ENCODE results near the gene ANO2.

The ANO2 gene

DNA sequence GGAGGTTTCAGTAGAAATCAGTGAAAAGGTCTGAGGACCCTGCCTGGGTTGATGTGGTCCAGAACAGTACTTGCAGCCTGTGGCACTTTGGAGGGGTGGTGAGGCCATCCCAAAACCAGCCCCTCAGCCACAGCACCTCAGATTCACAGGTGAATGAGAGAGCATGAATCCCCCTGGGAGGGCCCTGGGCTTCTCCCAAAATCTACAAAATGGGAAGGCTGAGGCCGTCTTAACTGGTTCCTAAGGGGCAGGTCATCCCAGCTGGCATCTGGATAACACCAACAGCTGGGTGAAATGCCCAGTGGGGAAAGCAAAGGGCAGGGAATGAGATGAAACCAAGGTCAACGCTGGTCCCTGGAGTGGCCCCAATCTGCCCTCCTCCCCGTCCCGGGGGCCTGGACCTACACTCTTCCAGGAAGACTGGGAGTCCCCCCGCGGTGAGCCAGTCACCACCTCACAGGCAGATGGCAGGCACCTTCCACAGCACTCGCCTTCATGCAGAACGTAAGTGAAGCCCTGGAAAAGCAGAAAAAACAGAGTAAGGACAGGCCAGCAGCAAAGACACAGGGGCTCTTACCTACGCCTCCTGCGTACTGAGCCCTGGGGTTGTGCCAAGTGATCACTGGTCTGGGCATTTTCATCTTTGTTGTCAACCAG is 26.3 kb upstream of the ANO2 start:
- TF ChIP-seq, protein P1, sequence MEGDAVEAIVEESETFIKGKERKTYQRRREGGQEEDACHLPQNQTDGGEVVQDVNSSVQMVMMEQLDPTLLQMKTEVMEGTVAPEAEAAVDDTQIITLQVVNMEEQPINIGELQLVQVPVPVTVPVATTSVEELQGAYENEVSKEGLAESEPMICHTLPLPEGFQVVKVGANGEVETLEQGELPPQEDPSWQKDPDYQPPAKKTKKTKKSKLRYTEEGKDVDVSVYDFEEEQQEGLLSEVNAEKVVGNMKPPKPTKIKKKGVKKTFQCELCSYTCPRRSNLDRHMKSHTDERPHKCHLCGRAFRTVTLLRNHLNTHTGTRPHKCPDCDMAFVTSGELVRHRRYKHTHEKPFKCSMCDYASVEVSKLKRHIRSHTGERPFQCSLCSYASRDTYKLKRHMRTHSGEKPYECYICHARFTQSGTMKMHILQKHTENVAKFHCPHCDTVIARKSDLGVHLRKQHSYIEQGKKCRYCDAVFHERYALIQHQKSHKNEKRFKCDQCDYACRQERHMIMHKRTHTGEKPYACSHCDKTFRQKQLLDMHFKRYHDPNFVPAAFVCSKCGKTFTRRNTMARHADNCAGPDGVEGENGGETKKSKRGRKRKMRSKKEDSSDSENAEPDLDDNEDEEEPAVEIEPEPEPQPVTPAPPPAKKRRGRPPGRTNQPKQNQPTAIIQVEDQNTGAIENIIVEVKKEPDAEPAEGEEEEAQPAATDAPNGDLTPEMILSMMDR (IDR thresholded peaks at IDR 0.05; ENCODE audit: insufficient read depth, low read depth, low read length, missing control alignments), result no peak
- no peak for DNase-seq (ENCODE audit: low read depth)
- H3K4me3 ChIP-seq (ENCODE audit: low read depth, low read length), result no peak overlapping the region

- TF ChIP-seq, protein P1 (IDR thresholded peaks at IDR 0.05; ENCODE audit: insufficient read depth, low read depth, low read length, missing control alignments), result no peak
- no peak overlapping the region for H3K4me3 ChIP-seq (ENCODE audit: low read depth, low read length)
Measured at GRCh38 chr12:5969974-5970690, 25.1 kb upstream of the ANO2 start.

GRCh38 chr12:5969156-5969973 is 24.3 kb upstream of the ANO2 start:
- no peak overlapping the region for H3K4me3 ChIP-seq (ENCODE audit: low read depth, low read length)
- TF ChIP-seq, protein P1 (IDR thresholded peaks at IDR 0.05; ENCODE audit: insufficient read depth, low read depth, low read length, missing control alignments), result no peak
- no peak for DNase-seq (ENCODE audit: low read depth)

More at GRCh38 chr12:5969974-5970690, 25.1 kb upstream of the ANO2 start:
- no peak for DNase-seq (ENCODE audit: low read depth)

DNA sequence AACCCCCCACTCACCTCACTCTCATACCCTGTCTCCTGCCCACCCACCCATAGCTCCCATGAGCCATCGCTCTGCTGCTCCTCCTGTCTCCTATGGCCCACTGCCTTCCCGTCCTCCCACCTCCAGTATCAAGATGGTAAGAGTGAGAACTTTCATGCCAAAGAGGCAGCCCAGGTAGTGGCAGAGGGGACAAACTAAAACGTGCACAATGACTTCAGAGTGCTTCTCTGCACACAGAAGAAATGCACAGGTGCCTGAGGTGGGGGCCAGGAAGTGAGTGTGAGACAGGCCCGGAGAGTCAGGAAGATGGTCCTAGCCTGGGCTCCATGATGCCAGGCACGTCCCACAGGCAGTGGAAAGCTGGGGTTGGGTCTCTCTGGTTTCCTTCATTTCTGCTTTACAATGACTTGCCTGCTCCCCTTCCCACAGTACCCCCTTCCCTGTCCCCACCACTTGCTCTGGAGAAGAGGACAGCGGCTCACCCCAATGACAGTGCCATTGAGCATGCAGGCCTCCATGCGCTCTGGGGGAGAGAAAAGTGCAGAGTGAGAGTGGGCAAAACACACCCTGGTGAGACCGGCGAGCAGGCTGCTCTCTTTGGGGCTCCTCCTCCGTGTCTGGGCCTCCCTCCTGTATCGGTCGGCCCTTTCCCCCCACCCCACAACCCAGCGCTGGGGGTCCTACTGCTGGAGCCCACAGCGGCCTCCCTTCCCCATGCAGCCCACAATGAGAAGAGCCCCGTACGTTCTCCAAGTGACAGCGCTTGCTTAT is 22.8 kb upstream of the ANO2 start:
- TF ChIP-seq, protein P1 (IDR thresholded peaks at IDR 0.05; ENCODE audit: insufficient read depth, low read depth, low read length, missing control alignments), result no peak
- no peak overlapping the region for H3K4me3 ChIP-seq (ENCODE audit: low read depth, low read length)
- DNase-seq (ENCODE audit: low read depth), result no peak

GRCh38 chr12:5966486-5967095 is 21.5 kb upstream of the ANO2 start:
- TF ChIP-seq, protein P1 (IDR thresholded peaks at IDR 0.05; ENCODE audit: insufficient read depth, low read depth, low read length, missing control alignments), result no peak
- DNase-seq (ENCODE audit: low read depth), result no peak
- H3K4me3 ChIP-seq (ENCODE audit: low read depth, low read length), result no peak overlapping the region

DNA sequence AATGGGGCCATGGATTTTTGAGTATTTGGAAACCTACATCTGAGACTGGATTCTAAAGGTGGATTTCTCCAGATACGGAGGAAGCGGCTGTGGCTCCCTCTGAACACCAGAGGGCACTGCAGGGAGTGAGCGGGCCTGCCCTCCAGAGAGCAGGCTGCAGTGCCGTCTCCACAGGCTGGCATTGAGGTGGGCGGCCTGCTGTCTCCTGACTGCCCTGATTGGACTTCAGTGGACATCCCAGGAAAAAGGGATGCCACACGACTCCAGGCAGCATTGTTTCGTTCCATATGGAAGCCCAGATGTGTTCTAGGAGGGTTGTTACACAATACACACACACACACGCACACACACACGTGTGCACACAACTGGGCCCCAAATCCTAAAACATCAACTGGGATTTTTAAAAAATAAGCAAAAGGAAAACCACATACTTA is 20.9 kb upstream of the ANO2 start:
- H3K4me3 ChIP-seq (ENCODE audit: low read depth, low read length), result no peak overlapping the region
- DNase-seq (ENCODE audit: low read depth), result peak; percentile 40
- TF ChIP-seq, protein P1 (IDR thresholded peaks at IDR 0.05; ENCODE audit: insufficient read depth, low read depth, low read length, missing control alignments), result peak; percentile 81

Measured in GM12865 (cell line).